Subcutaneous adipose tissue (tissue), 4 donors: ENCODE data around the gene MAP3K10. TPM values are rescaled to one million over a fixed set of nuclear protein-coding genes. Genes with fewer than 3 reads are reported as not detected.

Experiments used
- total RNA-seq, 4 donors: library from RNA; depleted of rRNA; stranded (reverse); fragments of >200 nt; gene quantifications; one replicate each; pipeline ENCODE4 v1.1.0, GENCODE V29; 2016
- TF ChIP-seq, protein P1 (sequence below): fragments of 450-650 bp; IDR thresholded peaks from one replicate; pipeline ENCODE4 v1.5.1; 2016; ENCODE audit warnings: low read depth, mild to moderate bottlenecking, control low read depth, antibody characterized with exemption, moderate library complexity

MAP3K10 gene
- total RNA-seq, 4 donors from 2014 or later: 1.5 to 13.9 (median 4.1) TPM

DNA sequence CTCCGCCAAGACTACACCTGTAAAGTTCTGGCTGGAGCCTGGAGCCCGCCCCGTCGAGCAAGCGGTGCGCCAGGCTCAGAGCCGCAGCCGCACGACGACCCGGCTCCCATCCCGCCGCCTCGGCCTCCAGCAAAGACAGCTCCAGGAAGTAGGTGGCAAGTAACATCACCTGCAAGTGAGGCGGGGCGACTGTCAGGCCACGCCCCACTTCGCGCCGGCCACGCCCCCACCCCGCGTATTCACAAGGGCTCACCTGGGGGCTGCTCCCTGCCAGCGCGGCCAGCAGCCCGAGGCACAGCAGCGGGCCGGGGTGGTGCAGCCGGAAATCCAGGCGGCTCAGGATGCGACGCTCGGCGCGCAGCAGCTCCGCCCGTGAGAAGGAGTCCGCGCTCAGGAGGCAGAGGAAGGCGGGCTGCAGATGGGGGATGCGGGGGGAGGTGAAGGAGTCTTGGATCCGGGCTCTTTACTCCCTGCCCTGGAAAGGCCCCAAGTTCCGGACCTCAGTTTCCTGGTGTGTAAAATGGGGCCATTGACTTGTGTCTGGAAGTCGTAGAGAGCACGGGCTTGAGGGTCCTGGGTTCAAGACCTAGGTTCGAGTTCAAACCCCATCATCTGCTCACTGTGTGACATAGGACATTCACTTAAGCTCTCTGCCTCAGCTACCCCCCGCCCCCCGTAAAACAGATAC is 32.1 kb downstream of the MAP3K10 start:
- TF ChIP-seq, protein P1, sequence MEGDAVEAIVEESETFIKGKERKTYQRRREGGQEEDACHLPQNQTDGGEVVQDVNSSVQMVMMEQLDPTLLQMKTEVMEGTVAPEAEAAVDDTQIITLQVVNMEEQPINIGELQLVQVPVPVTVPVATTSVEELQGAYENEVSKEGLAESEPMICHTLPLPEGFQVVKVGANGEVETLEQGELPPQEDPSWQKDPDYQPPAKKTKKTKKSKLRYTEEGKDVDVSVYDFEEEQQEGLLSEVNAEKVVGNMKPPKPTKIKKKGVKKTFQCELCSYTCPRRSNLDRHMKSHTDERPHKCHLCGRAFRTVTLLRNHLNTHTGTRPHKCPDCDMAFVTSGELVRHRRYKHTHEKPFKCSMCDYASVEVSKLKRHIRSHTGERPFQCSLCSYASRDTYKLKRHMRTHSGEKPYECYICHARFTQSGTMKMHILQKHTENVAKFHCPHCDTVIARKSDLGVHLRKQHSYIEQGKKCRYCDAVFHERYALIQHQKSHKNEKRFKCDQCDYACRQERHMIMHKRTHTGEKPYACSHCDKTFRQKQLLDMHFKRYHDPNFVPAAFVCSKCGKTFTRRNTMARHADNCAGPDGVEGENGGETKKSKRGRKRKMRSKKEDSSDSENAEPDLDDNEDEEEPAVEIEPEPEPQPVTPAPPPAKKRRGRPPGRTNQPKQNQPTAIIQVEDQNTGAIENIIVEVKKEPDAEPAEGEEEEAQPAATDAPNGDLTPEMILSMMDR: no peak

GRCh38 chr19:40224342-40225150 is 33.3 kb downstream of the MAP3K10 start:
- TF ChIP-seq, protein P1: no peak

DNA sequence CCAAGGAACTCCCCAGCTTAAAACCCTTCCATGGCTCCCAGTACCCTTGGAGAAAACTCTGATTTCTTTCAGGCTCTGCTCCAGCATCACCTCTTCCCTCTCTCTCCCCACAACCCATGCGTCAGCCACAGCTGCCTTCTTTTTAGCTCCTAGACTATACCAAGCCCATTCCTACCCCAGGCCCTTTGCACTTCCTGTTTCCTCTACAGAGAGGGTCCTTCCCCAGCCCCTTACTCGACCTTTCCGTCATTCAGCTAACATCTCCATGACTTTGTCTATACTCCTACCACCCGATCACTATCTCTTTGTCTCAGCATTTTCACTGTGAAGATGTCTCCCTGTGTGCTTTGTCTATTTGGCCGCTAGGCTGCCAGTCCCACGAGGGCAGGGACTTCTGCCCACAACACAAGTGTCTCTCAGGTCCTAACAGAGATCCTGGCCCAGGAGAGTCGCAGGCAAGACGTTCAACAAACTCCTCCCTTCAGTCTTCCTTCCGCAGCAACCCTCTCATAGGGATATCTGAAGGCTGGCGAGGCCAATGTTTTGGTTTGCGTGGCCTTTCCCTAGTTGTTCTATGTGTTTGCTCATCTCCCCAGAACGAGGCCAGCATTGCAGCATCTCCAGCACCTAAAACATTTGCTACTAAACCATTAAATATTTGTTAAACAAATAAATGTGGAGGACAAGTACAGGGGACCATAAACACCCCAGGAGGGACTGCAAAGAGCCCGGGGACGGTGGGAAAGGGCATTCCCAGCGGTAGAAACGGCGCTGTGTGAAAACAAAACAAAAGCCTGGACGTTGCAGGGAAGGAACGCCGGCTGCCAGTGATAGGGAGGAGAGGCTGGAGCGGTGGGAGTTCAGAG is 34.4 kb downstream of the MAP3K10 start:
- TF ChIP-seq, protein P1: no peak

DNA sequence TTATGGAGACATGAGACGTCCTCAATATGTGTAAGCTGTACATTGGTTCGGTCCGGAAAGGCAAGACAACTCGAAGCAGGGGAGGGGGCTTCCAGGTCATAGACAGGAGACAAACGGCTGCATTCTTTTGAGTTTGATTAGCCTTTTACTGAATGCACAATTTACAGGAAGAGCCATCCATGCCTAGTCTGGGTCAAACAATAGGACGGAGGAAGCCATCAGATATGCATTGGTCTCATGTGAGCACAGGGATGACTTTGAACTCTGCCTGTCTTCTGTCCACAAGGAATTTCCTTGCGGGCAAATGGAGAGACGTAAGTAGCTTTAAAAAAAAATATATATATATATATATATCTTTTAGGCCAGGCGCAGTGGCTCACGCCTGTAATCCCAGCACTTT is 37.1 kb downstream of the MAP3K10 start:
- TF ChIP-seq, protein P1: no peak

DNA sequence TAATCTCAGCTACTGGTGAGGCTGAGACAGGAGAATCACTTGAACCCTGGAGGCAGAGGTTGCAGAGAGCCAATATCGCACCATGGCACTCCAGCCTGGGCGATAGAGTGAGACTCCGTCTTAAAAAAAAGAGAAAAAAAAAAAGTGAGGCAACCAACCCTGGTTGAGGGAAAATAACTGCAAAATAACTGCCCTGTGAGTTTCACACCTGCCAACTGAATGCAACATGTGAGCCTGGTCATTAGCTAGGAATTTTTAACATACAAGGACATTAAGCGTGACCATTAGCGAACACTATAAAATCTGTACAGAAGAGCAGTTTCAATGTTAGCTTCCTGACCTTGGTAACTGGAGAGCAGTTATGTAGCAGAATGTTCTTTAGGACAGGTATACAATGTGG is 37.6 kb downstream of the MAP3K10 start:
- TF ChIP-seq, protein P1: no peak

- TF ChIP-seq, protein P1: no peak
These were observed 38.3 kb downstream of the MAP3K10 start for GRCh38 chr19:40229484-40229883.
